GM04503 (cell line): ENCODE measurements around the gene SESN1.
"Not testable (repeated sequence)": the region's sequence is repeated elsewhere in the genome, so short reads cannot be mapped to it uniquely, and the experiment has no call there.

Experiments
- DNase-seq: peaks from one replicate; pipeline ENCODE4 v3.0.0-alpha.2; 2012; ENCODE audit warnings: low read depth

The SESN1 gene

DNA sequence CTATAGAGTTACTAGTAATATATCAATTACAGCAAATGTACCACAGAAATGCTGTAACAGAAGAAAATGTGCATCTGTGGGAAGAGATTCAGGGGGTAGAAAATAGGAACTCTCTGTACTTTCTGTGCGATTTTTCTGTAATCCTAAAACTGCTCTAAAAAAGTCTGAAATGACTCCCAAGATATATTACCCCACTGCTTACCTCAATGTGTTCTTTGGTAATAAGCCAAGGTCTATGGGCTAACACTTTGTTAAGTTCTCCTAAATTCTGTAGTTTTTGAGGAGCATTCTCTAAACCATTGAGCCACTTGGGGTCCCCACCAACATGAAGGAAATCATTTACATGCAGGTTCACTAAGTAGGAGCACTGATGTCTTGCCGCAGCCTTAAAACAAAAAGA lies 94.4 kb downstream of the SESN1 start:
- no peak for DNase-seq

GRCh38 chr6:108999428-108999827 lies 95.2 kb downstream of the SESN1 start:
- no peak for DNase-seq

GRCh38 chr6:108998485-108998884 lies 96.2 kb downstream of the SESN1 start:
- no peak for DNase-seq

DNA sequence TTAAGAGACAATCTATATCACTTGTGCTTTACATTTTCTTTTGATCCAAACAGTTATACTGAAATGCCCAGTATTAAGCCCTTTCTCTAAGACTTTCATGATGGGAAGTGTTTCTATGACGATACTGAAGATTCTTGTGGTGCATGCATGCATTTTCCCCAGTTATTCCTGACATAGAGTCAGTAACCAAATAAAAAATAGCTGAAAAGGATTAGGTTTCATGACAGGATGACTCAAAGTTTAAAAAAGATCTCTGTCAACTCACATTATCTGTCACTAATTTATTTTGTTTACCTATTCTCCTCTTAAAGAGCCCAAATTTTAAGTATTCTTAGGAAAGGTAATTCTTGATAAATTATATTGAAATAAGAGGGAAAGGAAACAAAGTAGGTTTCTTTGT lies 98.4 kb downstream of the SESN1 start:
- no peak for DNase-seq

- no peak for DNase-seq
Measured at GRCh38 chr6:108995296-108995695, 99.3 kb downstream of the SESN1 start.

DNA sequence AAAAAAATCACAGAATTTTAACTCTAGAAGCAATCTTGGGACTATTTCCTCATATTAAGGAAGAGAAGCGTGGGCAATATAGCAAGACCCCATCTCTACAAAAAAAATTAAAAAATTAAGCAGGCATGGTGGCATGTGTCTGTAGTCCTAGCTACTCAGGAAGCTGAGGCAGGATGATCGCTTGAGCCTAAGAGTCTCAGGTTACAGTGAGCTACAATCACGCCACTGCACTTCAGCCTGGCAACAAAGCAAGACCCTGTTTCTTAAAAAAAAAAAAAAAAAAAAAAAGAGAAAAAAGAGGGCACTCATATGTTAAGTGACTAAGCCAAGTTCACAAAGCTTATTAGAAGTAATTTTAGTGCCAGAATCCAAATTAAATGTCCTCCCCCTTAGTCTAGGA lies 100.8 kb downstream of the SESN1 start:
- no peak for DNase-seq

GRCh38 chr6:108989700-108990099 lies 104.9 kb downstream of the SESN1 start:
- no peak for DNase-seq

GRCh38 chr6:108988765-108989164 lies 105.9 kb downstream of the SESN1 start:
- DNase-seq, result no peak

- DNase-seq, result no peak
Measured at GRCh38 chr6:108988296-108988695, 106.3 kb downstream of the SESN1 start.

DNA sequence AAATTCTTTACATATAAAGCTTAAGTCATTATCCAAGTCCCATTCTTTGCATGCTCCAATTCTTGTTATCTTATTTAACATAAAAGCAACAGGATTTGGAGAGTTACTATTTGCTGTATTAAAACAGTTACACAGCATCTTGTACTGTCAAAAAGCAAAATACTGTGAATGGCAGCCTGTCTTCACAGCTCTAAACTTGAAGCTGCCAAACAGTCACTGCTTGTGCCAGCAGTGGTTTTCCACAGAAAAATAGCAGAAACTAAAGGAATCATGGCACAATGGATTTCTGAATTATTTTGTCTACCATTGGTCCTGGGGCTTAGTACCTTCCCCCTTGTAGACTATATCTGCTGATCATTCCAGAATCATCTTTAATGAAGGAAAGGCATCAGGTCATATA lies 107.5 kb downstream of the SESN1 start:
- no peak for DNase-seq

DNA sequence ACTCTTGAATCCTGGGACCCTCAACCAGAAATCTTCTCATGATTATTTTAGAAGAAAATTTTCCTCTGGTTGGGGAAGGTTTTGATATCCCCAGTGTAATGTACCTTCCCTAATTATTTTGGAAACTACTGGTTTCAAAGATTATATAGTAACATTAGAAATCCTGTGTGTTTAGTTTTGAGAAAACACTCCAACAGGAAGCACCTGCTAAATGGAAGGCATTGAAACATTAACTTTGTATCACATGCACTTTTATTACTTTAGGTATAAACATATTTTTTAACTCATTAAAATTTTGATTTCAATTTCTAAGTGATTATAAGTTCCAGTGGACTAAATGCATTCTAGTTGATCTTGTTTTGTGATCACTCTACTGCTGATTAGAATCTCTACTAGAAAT lies 109.3 kb downstream of the SESN1 start:
- DNase-seq, result no peak

DNA sequence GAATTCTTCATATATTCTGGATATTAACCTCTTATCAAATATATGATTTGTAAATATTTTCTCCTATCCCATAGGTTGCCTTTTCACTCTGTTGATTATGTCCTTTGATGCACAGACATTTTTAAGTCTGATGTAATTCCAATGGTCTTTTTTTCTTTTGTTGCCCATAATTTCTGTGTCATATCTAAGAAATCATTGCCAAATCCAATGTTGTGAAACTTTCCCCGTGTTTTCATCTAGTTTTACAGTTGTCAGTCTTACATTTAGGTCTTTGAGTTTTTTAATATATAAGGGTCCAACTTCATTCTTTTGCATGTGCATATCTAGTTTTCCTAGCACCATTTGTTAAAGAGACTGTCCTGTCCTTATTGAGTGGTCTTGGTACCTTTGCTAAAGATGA lies 111.5 kb downstream of the SESN1 start:
- no peak for DNase-seq

- DNase-seq, result no peak
Measured at GRCh38 chr6:108982154-108983113, 112.2 kb downstream of the SESN1 start.

- not testable (repeated sequence) for DNase-seq
Measured at GRCh38 chr6:108978638-108979037, 116.0 kb downstream of the SESN1 start.

GRCh38 chr6:108974201-108974600 lies 120.4 kb downstream of the SESN1 start:
- DNase-seq, result no peak

- no peak for DNase-seq
Measured at GRCh38 chr6:108969776-108970175, 124.9 kb downstream of the SESN1 start.

DNA sequence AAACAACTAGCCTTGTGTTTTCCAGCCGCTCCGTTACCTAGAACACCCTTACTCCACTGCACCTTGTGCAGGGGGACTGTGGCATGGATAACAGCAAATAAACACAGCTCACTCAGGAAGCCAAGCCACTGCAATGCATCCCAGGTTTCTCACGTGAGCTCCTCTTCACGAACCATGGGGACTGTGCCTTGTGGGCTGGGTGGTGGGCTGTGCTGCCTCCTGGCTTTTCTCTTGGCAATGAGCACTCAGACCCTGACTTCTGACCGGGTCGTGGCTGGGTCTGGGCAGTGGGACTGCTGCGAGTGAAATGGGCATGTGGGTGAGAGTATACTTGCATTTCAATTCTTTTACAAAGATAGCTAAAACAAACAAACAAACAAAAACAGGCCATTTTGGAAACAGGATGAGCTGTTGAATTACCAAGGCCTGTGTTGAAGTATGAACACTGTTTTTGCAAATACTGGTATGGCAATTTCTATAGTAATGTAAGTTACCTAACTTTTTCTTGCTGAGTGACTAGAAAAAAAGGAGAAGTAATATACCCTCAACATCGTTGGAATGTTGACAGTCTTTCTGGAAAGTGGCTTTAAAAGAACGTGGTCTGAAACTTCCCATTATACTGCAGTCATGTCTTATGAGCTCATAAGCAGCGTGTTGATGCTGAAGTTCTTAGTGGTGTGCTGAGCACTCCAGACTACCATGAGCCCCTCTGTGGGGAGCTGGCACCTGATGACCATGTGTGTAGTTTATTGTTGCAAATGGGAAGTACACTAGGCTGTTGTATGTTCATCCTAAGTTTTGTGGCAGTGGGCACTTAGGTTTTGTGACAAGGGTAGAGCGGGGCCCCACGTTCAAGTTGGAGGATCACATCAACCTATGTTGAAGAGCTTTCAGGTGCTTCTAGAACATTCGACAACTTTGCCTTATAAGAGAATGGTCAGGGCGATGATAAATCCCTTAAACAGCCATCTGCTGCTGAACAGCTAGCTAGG lies 126.0 kb downstream of the SESN1 start:
- DNase-seq, result no peak

- DNase-seq, result no peak
Measured at GRCh38 chr6:108966855-108967755, 127.5 kb downstream of the SESN1 start.

GRCh38 chr6:108966251-108966650 lies 128.4 kb downstream of the SESN1 start:
- DNase-seq, result no peak

DNA sequence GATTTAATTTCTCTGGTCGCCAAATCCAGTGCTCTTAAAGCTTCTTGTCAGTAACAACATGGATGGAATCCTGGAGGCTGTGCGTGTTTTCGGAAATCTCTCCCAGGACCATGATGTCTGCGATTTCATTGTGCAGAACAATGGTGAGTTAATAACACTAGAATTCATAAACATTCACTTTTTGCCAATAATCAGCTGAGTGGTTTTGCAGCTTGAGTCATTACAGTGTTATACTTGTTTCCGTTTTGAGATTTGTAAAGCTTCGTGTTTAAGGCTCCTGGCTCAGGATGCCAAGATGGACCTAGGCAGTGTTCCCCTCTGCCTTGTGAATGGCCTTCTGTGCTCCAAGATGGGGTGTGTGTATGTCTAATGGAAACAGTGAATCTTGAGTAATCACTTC lies 132.7 kb downstream of the SESN1 start:
- peak; percentile 60 for DNase-seq

GRCh38 chr6:108961077-108961476 lies 133.6 kb downstream of the SESN1 start:
- no peak for DNase-seq

DNA sequence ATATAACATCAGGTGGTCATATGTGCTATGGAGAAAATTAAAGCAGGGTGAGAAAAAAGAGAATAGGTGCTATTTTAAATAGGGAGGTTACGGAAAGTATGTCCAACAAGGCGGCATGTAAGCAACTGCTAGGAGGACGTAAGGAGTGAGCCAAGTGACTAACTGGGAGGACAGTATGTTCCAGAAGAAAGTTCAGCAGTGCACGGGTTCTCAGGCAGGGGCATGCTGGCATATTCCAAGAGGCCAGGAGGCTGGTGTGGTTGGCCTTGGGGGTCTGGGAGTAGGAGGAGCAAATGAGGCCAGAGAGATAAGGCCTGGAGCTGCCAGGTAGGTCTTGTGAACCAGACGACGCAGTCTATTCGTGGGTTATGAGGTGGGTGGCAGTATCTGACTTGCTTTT lies 134.0 kb downstream of the SESN1 start:
- no peak for DNase-seq
